GM12878 (cell line): ENCODE measurements around the gene TMEM18.

Source experiments
- CTCF ChIP-seq, 3 experiments: IDR thresholded peaks in 2 of 3; conservative IDR thresholded peaks in 1 of 3; 2 replicates each; pipeline ENCODE4 v1.5.1; 2011; ENCODE audit warnings: low read depth in 3 of 3, low read length in 3 of 3, mild to moderate bottlenecking in 3 of 3, control low read depth in 2 of 3, moderate library complexity in 2 of 3, inconsistent platforms in 1 of 3, mixed read lengths in 1 of 3; ENCODE audit not compliant: control insufficient read depth in 2 of 3, insufficient read depth in 1 of 3; ENCODE audit errors: extremely low read depth in 1 of 3
- EP300 ChIP-seq, 2 experiments: fragments of 150-350 bp in 1 of 2; IDR thresholded peaks; 2 replicates each; pipeline ENCODE4 v1.6.1; 2011 to 2012; ENCODE audit warnings: low read depth in 2 of 2, low read length in 2 of 2, borderline replicate concordance in 1 of 2, improper control_type of control experiment in 1 of 2, inconsistent platforms in 1 of 2; ENCODE audit not compliant: control insufficient read depth in 1 of 2
- GABPA ChIP-seq: IDR thresholded peaks from 2 replicates; pipeline ENCODE4 v1.6.1; 2014; ENCODE audit warnings: antibody characterized with exemption, low read depth, mild to moderate bottlenecking, inconsistent platforms
- MTA3 ChIP-seq: IDR thresholded peaks from 2 replicates; pipeline ENCODE4 v1.6.1; 2012; ENCODE audit warnings: low read length, inconsistent platforms, borderline replicate concordance
- NFIC ChIP-seq: IDR thresholded peaks from 2 replicates; pipeline ENCODE4 v1.6.1; 2012; ENCODE audit warnings: low read depth, mild to moderate bottlenecking, inconsistent platforms, low read length, moderate library complexity
- TAF1 ChIP-seq: IDR thresholded peaks from 2 replicates; pipeline ENCODE4 v1.6.1; 2011; ENCODE audit warnings: mild to moderate bottlenecking, low read depth, low read length, borderline replicate concordance
- ZBTB33 ChIP-seq: fragments of 450-650 bp; IDR thresholded peaks from 2 replicates; pipeline ENCODE4 v1.6.1; 2017; ENCODE audit warnings: mild to moderate bottlenecking
- ZNF687 ChIP-seq: fragments of 450-650 bp; IDR thresholded peaks from 2 replicates; pipeline ENCODE4 v1.6.1; 2017; ENCODE audit warnings: mild to moderate bottlenecking, moderate library complexity

- no peak for TF ChIP-seq ZNF687
- TF ChIP-seq GABPA: no peak
- TF ChIP-seq MTA3: no peak
- TF ChIP-seq TAF1: no peak
- no peak for TF ChIP-seq EP300 (IDR thresholded peaks at IDR 0.05; ENCODE audit: borderline replicate concordance in 1 of 2, control insufficient read depth in 1 of 2, low read depth in 2 of 2, low read length in 2 of 2)
- TF ChIP-seq CTCF (IDR thresholded peaks at IDR 0.05 in 2 of 3, conservative IDR thresholded peaks at IDR 0.05 in 1 of 3; ENCODE audit: control insufficient read depth in 2 of 3, extremely low read depth in 1 of 3, insufficient read depth in 1 of 3, low read depth in 3 of 3, low read length in 3 of 3): no peak
- no peak for TF ChIP-seq NFIC
- TF ChIP-seq ZBTB33: no peak
These were observed 9.2 kb downstream of the TMEM18 start for GRCh38 chr2:668000-668398.
